K562 (cell line): Measurements from ENCODE around the gene CLCN1. TPM values are rescaled to one million over a fixed set of nuclear protein-coding genes. Genes with fewer than 3 reads are reported as not detected.

Experiments used
- ATAC-seq: fragments of 200-7000 bp; cut with Tn5 transposase; 3 replicates; pipeline ENCODE4 v1.9.1; 2020; ENCODE audit warnings: moderate library complexity
- BruUV-seq: library from RNA; stranded (reverse); fragments of 400-500 nt; replicated peaks from 2 replicates; lab custom pipeline; 2021; lab: Mats Ljungman, UMichigan
- CTCF ChIA-PET: fragments of 300-600 bp; formaldehyde crosslinking; extraction: SDS; loops from one replicate; lab custom pipeline; 2021; ENCODE audit warnings: low intra/inter-chr PET ratio; lab: Yijun Ruan, JAX
- POLR2A ChIA-PET: fragments of 300-600, 350-650 bp; sonication (Branson Sonifier 250); formaldehyde crosslinking; extraction: SDS; loops from one replicate; lab custom pipeline; 2021; ENCODE audit warnings: antibody characterized with exemption, inconsistent platforms; lab: Yijun Ruan, JAX
- DNase-seq, 4 experiments: peaks; one replicate each; pipeline versions ENCODE4 v3.0.0 to v3.0.0-alpha.2; 2011 to 2018; ENCODE audit warnings: low spot score in 3 of 4, mixed read lengths in 3 of 4; ENCODE audit errors: extremely low read depth in 1 of 4
- FAIRE-seq: peaks from 2 replicates; lab custom pipeline; 2011; peaks lifted over from hg19 to GRCh38; lab: Jason Lieb, UNC
- H2AFZ ChIP-seq: 2 replicates; pipeline ENCODE4 v1.6.0; 2011; ENCODE audit warnings: low read depth, low read length, control low read depth, inconsistent platforms
- H3K27ac ChIP-seq: fragments of 200-600 bp; 3 replicates; pipeline ENCODE4 v1.8.0; 2011; ENCODE audit warnings: low read depth, mild to moderate bottlenecking, control low read depth, inconsistent platforms, low read length, moderate library complexity, mixed read lengths; ENCODE audit errors: extremely low read depth
- H3K27me3 ChIP-seq, 2 experiments: fragments of 300-600 bp in 1 of 2; 2 replicates in 1 of 2; 3 replicates in 1 of 2; pipeline versions ENCODE4 v1.6.0 to v1.8.0; 2011; ENCODE audit warnings: inconsistent platforms in 2 of 2, low read length in 2 of 2, mild to moderate bottlenecking in 1 of 2, mixed read lengths in 1 of 2, moderate library complexity in 1 of 2; ENCODE audit not compliant: control insufficient read depth in 2 of 2, insufficient read depth in 2 of 2
- H3K36me3 ChIP-seq: fragments of 300-600 bp; 3 replicates; pipeline ENCODE4 v1.8.0; 2011; ENCODE audit warnings: mild to moderate bottlenecking, low read length, inconsistent platforms; ENCODE audit not compliant: control insufficient read depth, insufficient read depth
- H3K4me1 ChIP-seq, 2 experiments: fragments of 200-600 bp in 1 of 2; replicated peaks in 1 of 2; 2 replicates in 1 of 2; 3 replicates in 1 of 2; pipeline versions ENCODE4 v1.5.1 to v1.8.0; 2011; ENCODE audit warnings: inconsistent platforms in 2 of 2, low read length in 2 of 2, mild to moderate bottlenecking in 1 of 2, mixed read lengths in 1 of 2, moderate library complexity in 1 of 2; ENCODE audit not compliant: control insufficient read depth in 2 of 2, insufficient read depth in 2 of 2
- H3K4me2 ChIP-seq: 2 replicates; pipeline ENCODE4 v1.6.1; 2011; ENCODE audit warnings: low read length, control low read depth, inconsistent platforms, mixed read lengths; ENCODE audit not compliant: insufficient read depth
- H3K4me3 ChIP-seq: fragments of 200-600 bp; sonication (generic), shearing (Covaris generic); 2 replicates; pipeline ENCODE4 v1.5.1; 2016; ENCODE audit warnings: control low read depth, inconsistent platforms
- H3K79me2 ChIP-seq: fragments of 200-600 bp; 3 replicates; pipeline ENCODE4 v1.8.0; 2011; ENCODE audit warnings: low read length, inconsistent platforms; ENCODE audit not compliant: control insufficient read depth, insufficient read depth
- H3K9ac ChIP-seq, 2 experiments: 2 replicates each; pipeline versions ENCODE4 v1.6.0 to v1.6.1; 2011; ENCODE audit warnings: low read depth in 2 of 2, low read length in 2 of 2, control low read depth in 1 of 2, inconsistent platforms in 1 of 2, mild to moderate bottlenecking in 1 of 2, mixed read lengths in 1 of 2; ENCODE audit not compliant: insufficient read depth in 1 of 2
- H3K9me1 ChIP-seq: one replicate; pipeline ENCODE4 v1.6.0; 2011; ENCODE audit warnings: inconsistent platforms, mild to moderate bottlenecking, low read length, moderate library complexity; ENCODE audit not compliant: control insufficient read depth, insufficient read depth
- H3K9me3 ChIP-seq: replicated peaks from 2 replicates; pipeline ENCODE4 v1.5.1; 2011; ENCODE audit warnings: low read depth, low read length, inconsistent platforms; ENCODE audit not compliant: control insufficient read depth, insufficient read depth
- H4K20me1 ChIP-seq: replicated peaks from 2 replicates; pipeline ENCODE4 v1.6.1; 2011; ENCODE audit warnings: low read length, inconsistent platforms, mixed read lengths; ENCODE audit not compliant: control insufficient read depth, insufficient read depth
- CEBPG ChIP-seq, 3 experiments: fragments of 200-800 bp in 1 of 3; sonication (Bioruptor generic) in 1 of 3; sonication (generic) in 1 of 3; formaldehyde crosslinking in 1 of 3; IDR thresholded peaks in 2 of 3; conservative IDR thresholded peaks in 1 of 3; 2 replicates each; pipeline versions ENCODE4 v1.6.1 to v1.8.0; 2016 to 2022; ENCODE audit warnings: missing compliant biosample characterization in 2 of 3, missing genetic modification characterization in 2 of 3, mild to moderate bottlenecking in 1 of 3, missing genetic modification reagents in 1 of 3
- NRF1 ChIP-seq, 2 experiments: fragments of 450-650 bp; IDR thresholded peaks in 1 of 2; conservative IDR thresholded peaks in 1 of 2; 2 replicates each; pipeline ENCODE4 v1.6.1; 2014; ENCODE audit warnings: mild to moderate bottlenecking in 2 of 2
- PHF20 ChIP-seq: fragments of 450-650 bp; IDR thresholded peaks from 2 replicates; pipeline ENCODE4 v1.6.1; 2018; ENCODE audit not compliant: partially characterized antibody
- PHF21A ChIP-seq: fragments of 450-650 bp; IDR thresholded peaks from 2 replicates; pipeline ENCODE4 v1.6.1; 2017; ENCODE audit warnings: low read depth, borderline replicate concordance
- U2AF2 ChIP-seq: fragments of 200-400 bp; formaldehyde crosslinking; optimal IDR thresholded peaks from 2 replicates; pipeline ENCODE3; 2017; ENCODE audit warnings: low read depth, mild to moderate bottlenecking, low read length
- ZNF263 ChIP-seq: sonication (generic); formaldehyde crosslinking; IDR thresholded peaks from 2 replicates; pipeline ENCODE4 v1.8.0; 2022; ENCODE audit warnings: mild to moderate bottlenecking, missing genetic modification reagents, borderline replicate concordance
- ZNF75A ChIP-seq: fragments of 450-650 bp; formaldehyde crosslinking; IDR thresholded peaks from 2 replicates; pipeline ENCODE4 v1.4.0; 2020; ENCODE audit warnings: mild to moderate bottlenecking
- ZNF79 ChIP-seq: fragments of 250-450 bp; sonication (Bioruptor Pico); IDR thresholded peaks from 2 replicates; pipeline ENCODE4 v1.4.0; 2020; ENCODE audit warnings: low read depth, mild to moderate bottlenecking, moderate library complexity
- WGBS: fragments of 100-300 bp; shearing (Covaris generic); methylation state at CpG from one replicate; pipeline ENCODE4 v1.1.6; 2016; ENCODE audit warnings: low coverage, mixed read lengths; ENCODE audit not compliant: insufficient coverage; ENCODE audit errors: missing lambda C conversion rate; 5-methylcytosine and 5-hydroxymethylcytosine counted together
- in situ Hi-C: fragments of 300-500 bp; cut with MboI; formaldehyde crosslinking; loops from 4 replicates; pipeline ENCODE4 v1.15.0; 2018; ENCODE audit warnings: inconsistent platforms, mixed read lengths
- intact Hi-C: fragments of 100-400 bp; cut with micrococcal nuclease; formaldehyde crosslinking; loops from 2 replicates; pipeline ENCODE4 v1.14.2; 2022
- polyA plus RNA-seq, 8 experiments: library from polyadenylated mRNA; depleted of rRNA in 4 of 8; stranded (reverse) in 5 of 8; unstranded in 3 of 8; fragments of >200 nt; fragmentation: Nextera tagmentation in 2 of 8; fragmentation: Illumina TruSeq in 1 of 8; extraction: Ambion mirVana in 2 of 8; extraction: Trizol in 1 of 8; gene quantifications; 2 replicates each; pipeline versions ENCODE4 v1.2.1 to v1.2.3, GENCODE V29; 2011 to 2014; ENCODE audit warnings: inconsistent platforms in 1 of 8, missing spikeins in 1 of 8
- total RNA-seq, 7 experiments: library from RNA; depleted of rRNA in 6 of 7; stranded (reverse); fragments of >200 nt in 6 of 7; fragmentation: Illumina TruSeq in 2 of 7; extraction: Trizol in 2 of 7; gene quantifications; 2 replicates each; pipeline versions ENCODE4 v1.2.1 to v1.2.3, GENCODE V29; 2011 to 2021; ENCODE audit warnings: low replicate concordance in 1 of 7
- TF ChIP-seq, protein P1 (sequence below): fragments of 450-650 bp; conservative IDR thresholded peaks from 2 replicates; pipeline ENCODE4 v1.6.1; 2016; ENCODE audit warnings: missing genetic modification characterization, low read depth, mild to moderate bottlenecking, missing compliant biosample characterization, moderate library complexity

Gene CLCN1
- total and polyA plus RNA-seq, 9 of the 15 experiments (the other 6 are each of a cell fraction or from before 2014, with no cell fraction given), result 0.01 to 0.11 (median 0.04) TPM; not detected in 4

DNA sequence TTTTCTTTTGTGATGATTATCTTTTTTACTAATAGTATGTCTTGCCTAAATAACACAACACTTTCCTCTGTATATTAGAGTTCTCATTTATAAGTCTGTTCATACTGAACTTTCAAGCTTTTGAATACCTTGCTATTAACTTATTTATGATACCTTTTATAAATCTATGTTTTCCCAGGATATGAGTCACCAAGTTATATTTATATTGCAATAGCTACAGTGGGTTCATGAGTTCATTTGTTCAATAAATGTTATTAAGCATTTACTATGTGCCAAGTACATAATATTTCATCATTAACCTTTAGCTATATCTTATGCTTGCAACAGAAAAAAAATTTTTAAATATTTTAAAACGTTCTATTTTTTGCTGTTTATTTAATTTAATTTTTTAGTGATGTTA lies 18.3 kb downstream of the CLCN1 start:
- FAIRE-seq (no peak), DNase-seq (no peak), ATAC-seq (no peak)
- Histone ChIP-seq H3K27ac (no peak overlapping the region), H3K79me2 (no peaks in the 10 kb centered on the region), H3K27me3 (peaks cover 35 to 61% of the 10 kb centered on the region in 2 experiments; a peak in 4 of 5 replicates), H3K4me3 (no peak overlapping the region), H3K9ac (no peak overlapping the region), H3K9me3 (no peaks in the 10 kb centered on the region), H3K36me3 (no peaks in the 10 kb centered on the region), H4K20me1 (no peaks in the 10 kb centered on the region), H3K4me2 (no peak overlapping the region), H3K4me1 (no peaks in the 10 kb centered on the region), H2AFZ (no peak overlapping the region), H3K9me1 (no peaks in the 10 kb centered on the region)
- ChIA-PET POLR2A (interaction anchor here (0.7 to 1.8 kb wide), 4 partner anchors 11 to 123 kb away, joined by 3 to 5 read pairs (median 4); no protein-coding TSS in a partner anchor), CTCF (interaction anchor here (0.6 kb wide), 1 partner anchor 14 kb away, joined by 3 read pairs; no protein-coding TSS in a partner anchor)
- 0% methylated on average over 1 of the region's 1 CpG for WGBS
- TF ChIP-seq CEBPG (CRISPR knock-in tag; IDR thresholded peaks at IDR 0.05) (no peak), CEBPG (tag; conservative IDR thresholded peaks at IDR 0.05 in 1 of 2, IDR thresholded peaks at IDR 0.05 in 1 of 2) (0 out of 4 replicates have a peak, but pooled peaks of 1 of the 2 experiments have one; percentile 34), ZNF263 (no peak), ZNF75A (CRISPR knock-in tag) (no peak)
- in situ Hi-C loops, result no loop called here
- BruUV-seq, result no TSS peak
- intact Hi-C loops, result no loop called here

DNA sequence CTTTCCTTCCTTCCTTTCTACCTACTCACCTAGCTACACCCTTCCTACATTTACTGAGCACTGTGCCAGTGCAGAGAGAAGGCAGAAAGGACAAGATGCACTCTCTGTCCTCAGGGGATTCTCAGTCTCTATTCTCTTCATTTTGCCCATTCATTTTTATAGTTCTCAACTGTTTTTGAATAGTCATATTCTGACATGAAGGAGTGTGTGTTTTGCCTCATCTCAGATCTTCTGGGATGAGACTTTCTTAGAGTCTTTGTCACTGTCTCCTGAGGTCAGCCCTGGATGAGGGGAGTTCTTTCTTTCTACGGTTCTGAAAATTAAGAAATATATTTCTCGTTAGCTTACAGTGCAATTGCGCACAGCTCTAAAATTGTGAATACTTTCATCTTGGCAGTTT lies 21.3 kb downstream of the CLCN1 start:
- Histone ChIP-seq H3K4me1 (no peaks in the 10 kb centered on the region), H3K79me2 (no peaks in the 10 kb centered on the region), H3K4me3 (no peak overlapping the region), H4K20me1 (no peaks in the 10 kb centered on the region), H3K4me2 (no peak overlapping the region), H3K9ac (no peak overlapping the region), H3K27ac (no peak overlapping the region), H3K27me3 (peaks cover 32 to 41% of the 10 kb centered on the region in 2 experiments), H3K9me3 (no peaks in the 10 kb centered on the region), H3K9me1 (no peaks in the 10 kb centered on the region), H3K36me3 (no peaks in the 10 kb centered on the region), H2AFZ (no peak overlapping the region)
- FAIRE-seq, result no peak
- in situ Hi-C loops (no loop called here), intact Hi-C loops (no loop called here)
- no TSS peak for BruUV-seq
- 0% methylated on average over 3 of the region's 3 CpGs for WGBS
- ChIA-PET CTCF (no interaction called here), POLR2A (interaction anchor here (1.0 to 1.1 kb wide), 2 partner anchors 12 to 18 kb away, joined by 3 to 4 read pairs; no protein-coding TSS in a partner anchor)
- DNase-seq, result no peak
- ATAC-seq, result no peak; the same call in 2 of the 3 replicates
- TF ChIP-seq PHF20, result no peak
- TF ChIP-seq NRF1 (conservative IDR thresholded peaks at IDR 0.05 in 1 of 2, IDR thresholded peaks at IDR 0.05 in 1 of 2), result no peak
- TF ChIP-seq ZNF79 (CRISPR knock-in tag), result no peak
- TF ChIP-seq, protein P1, sequence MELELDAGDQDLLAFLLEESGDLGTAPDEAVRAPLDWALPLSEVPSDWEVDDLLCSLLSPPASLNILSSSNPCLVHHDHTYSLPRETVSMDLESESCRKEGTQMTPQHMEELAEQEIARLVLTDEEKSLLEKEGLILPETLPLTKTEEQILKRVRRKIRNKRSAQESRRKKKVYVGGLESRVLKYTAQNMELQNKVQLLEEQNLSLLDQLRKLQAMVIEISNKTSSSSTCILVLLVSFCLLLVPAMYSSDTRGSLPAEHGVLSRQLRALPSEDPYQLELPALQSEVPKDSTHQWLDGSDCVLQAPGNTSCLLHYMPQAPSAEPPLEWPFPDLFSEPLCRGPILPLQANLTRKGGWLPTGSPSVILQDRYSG, result no peak
- TF ChIP-seq U2AF2, result no peak
- no peak for TF ChIP-seq PHF21A
